22Rv1 (cell line): Measurements from ENCODE around the gene NIN.

Experiments
- CTCF ChIP-seq: fragments of 450-650 bp; IDR thresholded peaks from 2 replicates; pipeline ENCODE4 v1.5.1; 2017; ENCODE audit warnings: mild to moderate bottlenecking
- ZFX ChIP-seq: fragments of 450-650 bp; IDR thresholded peaks from 2 replicates; pipeline ENCODE4 v1.6.1; 2017; ENCODE audit warnings: antibody characterized with exemption, borderline replicate concordance

DNA sequence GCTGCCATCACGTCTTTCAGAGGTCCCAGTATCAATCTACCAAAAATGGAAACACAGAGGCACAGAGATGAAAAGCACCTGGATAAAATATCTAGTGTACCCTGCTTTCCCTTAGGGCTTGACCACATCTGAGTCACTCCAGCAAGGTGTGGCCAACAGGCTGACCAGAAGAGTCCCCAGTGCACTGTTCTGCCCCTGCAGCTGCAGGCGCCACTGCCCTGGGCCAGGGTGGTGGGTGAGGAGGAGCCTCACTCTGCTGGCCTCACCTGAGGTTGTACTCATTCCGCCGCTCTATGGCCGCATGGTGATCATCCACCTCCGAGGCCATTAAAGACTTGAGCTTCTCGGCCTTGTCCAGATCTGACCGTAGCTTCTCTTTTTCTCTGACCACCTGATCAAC, 60.4 kb downstream of the NIN start:
- TF ChIP-seq CTCF = no peak
- no peak for TF ChIP-seq ZFX
